HG02763 (cell line): ENCODE results near the gene USH2A.

ENCODE experiments used
- ATAC-seq: cut with Tn5 transposase; IDR thresholded peaks from one replicate; pipeline ENCODE4 v1.9.1; 2021; ENCODE audit warnings: mild to moderate bottlenecking, moderate library complexity; ENCODE audit not compliant: unreplicated experiment

Gene USH2A

GRCh38 chr1:215608646-215609045 is 814.6 kb downstream of the USH2A start:
- no peak for ATAC-seq

DNA sequence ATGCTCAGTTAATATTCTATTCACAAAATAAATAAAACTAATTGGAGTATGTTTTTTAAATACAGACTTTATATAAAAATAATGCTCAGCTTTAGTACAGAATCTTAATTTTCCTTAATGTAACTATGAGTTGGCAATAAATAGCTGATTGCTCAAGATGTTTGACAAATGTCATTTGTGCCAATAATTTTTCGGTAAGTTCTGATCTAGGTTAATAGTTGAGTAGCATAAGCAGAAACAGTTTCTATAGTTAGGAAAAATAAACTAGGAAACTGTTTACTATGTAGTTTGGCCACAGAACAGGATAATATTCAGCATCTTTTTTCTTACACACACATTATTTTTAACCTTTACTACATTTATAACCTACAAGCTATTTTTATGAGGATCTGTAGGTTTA is 815.8 kb downstream of the USH2A start:
- ATAC-seq, result no peak

DNA sequence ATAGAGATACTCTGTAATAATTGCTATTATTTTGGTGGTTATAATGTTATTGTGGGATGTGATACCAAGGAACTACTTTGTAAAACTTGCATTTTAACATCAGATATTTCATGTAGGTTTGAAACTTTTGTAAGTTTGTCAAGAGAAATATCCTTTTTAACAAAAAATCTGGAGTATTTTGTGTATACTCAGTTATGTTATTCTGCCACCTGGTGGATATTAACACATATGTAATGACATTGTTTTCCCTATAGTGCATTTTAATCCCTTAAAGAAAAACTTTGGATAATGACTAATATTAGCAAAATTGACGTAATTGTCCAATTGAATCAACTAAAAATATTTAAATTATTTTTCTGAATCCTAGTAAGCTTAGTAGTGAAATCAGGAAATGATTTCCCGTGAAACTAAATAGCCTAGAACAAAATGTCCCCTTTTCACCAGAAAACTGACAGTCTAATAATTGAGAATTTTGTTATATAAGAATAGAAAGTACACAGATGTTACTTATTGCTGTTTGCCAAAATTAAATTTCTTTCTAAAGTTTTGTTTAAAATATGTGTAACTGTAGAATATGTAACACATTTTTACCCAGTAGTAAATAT is 816.6 kb downstream of the USH2A start:
- no peak for ATAC-seq

GRCh38 chr1:215606036-215606435 is 817.2 kb downstream of the USH2A start:
- no peak for ATAC-seq

DNA sequence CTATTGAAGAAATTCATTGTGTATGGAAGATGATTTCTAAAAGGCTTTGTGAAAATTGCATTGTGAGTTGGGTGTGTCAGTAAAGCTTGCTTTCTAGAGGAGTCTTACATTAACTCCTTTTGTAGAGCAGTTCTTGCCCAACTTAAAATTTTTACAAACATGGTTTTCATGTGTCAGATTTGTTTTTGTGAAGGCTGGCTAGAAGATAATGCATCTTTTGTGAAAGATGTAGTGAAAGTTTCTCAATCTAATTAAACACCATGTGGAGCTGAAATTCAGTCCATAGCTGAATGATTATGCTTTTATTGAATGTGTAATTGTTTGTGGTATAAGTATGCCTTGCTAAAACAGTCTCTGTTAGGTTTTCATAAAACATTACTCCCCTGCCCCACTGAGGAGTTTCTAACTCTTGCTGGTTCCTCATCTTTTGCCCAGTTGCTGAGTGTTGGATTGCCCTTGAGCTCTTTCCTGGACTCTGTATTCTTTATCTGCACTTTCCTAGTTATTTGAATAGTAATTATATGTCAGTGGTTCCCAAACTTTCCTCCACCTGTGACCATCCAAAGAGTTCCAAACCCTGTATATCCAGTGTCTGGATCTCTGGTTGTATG is 818.1 kb downstream of the USH2A start:
- no peak for ATAC-seq

GRCh38 chr1:215603319-215603718 is 819.9 kb downstream of the USH2A start:
- no peak for ATAC-seq

DNA sequence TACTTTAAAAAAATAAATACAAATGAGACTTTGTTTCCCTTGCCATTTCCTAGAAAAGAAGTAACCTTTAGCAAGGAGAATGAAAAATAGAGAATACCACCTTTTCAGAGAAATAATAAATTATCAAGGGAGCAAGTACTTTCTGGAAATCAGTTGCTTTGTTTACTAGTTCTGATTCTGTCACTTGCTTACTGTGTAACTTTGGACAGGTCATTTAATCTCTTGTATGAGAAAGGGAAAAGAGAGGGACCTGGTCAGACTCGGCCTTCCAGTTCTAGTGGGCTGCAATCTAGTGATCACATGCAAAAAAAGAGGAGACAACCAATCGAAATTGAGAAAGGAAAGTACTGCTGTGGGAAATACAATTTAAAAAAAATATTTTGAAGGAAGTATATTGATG is 822.0 kb downstream of the USH2A start:
- no peak for ATAC-seq

GRCh38 chr1:215600867-215601266 is 822.4 kb downstream of the USH2A start:
- ATAC-seq, result no peak

GRCh38 chr1:215600258-215600792 is 822.9 kb downstream of the USH2A start:
- no peak for ATAC-seq

- no peak for ATAC-seq
Measured at GRCh38 chr1:215599418-215600074, 823.7 kb downstream of the USH2A start.

- no peak for ATAC-seq
Measured at GRCh38 chr1:215597961-215598360, 825.3 kb downstream of the USH2A start.

GRCh38 chr1:215595231-215595630 is 828.0 kb downstream of the USH2A start:
- ATAC-seq, result no peak

GRCh38 chr1:215594640-215595039 is 828.6 kb downstream of the USH2A start:
- ATAC-seq, result no peak

- no peak for ATAC-seq
Measured at GRCh38 chr1:215590779-215591491, 832.3 kb downstream of the USH2A start.

DNA sequence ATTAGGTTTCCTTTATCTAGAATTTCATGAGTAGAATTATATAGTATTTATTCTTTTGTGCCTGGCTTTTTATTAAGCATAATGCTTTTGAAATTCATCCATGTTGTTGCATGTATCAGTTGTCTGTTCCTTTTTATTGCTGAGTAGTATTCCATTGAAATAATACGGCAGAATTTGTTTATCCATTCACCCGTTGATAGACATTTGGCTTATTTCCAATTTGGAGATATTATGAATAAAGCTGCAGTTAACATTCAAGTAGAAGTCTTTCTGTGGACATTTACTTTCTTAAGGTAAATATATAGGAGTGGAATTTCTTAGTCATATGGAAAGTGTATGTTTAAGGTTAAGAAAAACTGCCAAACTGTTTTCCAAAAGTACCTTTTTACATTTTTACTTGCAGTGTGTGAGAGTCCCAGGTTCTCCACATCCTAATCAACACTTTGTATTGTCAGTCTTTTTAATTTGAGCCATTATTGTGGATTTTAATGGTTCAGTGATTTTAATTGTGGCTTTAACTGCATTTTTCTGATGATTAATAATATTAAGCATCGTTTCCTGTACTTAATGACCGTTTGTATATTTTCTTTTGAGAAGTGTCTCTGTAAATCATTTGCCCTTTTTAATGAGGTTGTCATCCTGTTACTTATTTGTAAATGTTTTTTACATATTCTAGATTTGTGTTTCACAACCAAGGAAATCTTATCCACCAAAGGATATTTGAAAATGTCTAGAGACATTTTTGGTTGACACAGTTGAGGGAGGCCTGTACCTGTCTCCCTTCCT is 833.4 kb downstream of the USH2A start:
- ATAC-seq, result no peak

GRCh38 chr1:215584389-215584788 is 838.9 kb downstream of the USH2A start:
- no peak for ATAC-seq

DNA sequence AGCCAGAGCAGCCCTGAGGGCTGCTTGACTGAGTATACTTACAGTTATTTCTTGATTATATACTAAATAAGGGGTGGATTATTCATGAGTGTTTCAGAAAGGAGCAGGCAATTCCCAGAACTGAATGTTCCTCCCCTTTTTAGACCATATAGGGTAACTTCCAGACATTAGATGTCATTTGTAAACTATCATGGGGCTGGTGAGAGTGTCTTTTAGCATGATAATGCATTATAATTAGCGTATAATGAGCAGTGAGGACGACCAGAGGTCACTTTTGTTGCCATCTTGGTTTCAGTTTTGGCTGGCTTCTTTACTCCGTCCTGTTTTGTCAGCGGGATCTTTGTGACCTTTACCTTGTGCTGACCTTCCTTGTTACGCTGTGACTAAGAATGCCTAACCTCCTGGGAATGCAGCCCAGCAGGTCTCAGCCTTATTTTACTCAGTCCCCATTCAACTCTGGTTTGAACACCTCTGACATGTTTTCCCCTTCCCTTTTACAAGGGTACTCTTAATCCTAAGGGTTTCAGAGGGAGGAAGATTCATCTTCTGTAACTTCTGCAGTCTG is 840.0 kb downstream of the USH2A start:
- ATAC-seq, result no peak

DNA sequence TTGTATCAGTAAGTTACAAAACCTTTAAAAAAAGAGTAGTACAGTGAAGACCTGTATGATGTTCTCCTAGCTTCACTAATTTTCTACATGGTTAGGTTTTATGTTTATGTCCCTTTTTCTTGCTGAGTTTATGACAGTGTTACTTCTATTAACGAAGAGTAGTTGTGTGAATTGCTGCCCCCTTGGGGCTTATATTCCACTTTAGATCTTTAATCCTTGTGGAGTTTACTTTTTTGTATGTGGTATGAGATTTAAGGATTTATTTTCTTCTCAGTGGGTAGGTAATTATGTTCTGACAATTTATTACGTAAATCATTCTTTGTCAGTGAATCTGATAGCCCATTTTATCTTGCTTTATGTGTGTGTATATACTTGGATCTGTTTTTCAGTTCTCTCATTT is 841.4 kb downstream of the USH2A start:
- ATAC-seq, result no peak
